ENCODE results near the gene FYB2.

The FYB2 gene

GRCh38 chr1:56819387-56819899, at the start of gene FYB2:
FYB2 (minus strand) TSS chr1:56819404; CDS start chr1:56819290, 114 bp downstream.
- no peak for DNase-seq

GRCh38 chr1:56868761-56869160, 49.6 kb upstream of the FYB2 start:
- no peak for DNase-seq

DNA sequence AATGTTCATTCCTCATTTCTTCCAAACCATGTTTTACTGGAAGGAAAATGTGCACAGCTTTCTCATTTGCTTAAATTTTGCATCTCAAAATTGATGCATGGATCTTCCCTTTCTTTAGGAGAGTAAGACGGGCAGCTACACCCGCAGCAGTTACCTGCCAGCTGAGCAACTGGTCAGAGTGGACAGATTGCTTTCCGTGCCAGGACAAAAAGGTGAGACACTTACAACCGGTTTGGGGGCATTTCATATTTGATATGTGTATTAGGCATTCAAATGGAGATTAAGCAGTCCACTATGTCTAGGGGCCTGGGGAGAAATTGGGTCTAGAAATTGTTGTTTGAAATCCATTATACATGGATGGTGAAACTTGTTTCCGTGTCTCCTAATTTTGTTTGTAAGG, 48.3 kb upstream of the FYB2 start:
- DNase-seq, result no peak

GRCh38 chr1:56866656-56867055, 47.5 kb upstream of the FYB2 start:
- DNase-seq, result no peak

DNA sequence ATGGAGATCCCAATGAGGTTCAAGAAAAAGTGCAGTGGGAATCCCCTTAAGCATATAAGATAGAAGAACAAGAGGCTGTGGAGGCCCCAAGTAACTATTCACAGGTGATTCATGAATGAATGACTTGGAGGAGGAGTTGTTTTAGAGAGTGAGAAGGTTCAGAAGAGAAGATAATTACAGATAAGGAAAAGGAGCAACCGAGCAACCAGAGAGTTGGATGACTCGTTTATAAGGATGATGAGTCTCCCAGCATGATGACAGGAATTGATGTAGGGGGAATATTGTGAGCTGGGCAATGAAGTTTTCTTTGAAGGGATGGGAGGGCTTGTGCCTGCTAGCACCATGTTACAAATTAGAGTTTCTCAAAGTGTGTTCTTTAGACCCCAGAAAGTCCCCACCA, 45.2 kb upstream of the FYB2 start:
- DNase-seq, result no peak

DNA sequence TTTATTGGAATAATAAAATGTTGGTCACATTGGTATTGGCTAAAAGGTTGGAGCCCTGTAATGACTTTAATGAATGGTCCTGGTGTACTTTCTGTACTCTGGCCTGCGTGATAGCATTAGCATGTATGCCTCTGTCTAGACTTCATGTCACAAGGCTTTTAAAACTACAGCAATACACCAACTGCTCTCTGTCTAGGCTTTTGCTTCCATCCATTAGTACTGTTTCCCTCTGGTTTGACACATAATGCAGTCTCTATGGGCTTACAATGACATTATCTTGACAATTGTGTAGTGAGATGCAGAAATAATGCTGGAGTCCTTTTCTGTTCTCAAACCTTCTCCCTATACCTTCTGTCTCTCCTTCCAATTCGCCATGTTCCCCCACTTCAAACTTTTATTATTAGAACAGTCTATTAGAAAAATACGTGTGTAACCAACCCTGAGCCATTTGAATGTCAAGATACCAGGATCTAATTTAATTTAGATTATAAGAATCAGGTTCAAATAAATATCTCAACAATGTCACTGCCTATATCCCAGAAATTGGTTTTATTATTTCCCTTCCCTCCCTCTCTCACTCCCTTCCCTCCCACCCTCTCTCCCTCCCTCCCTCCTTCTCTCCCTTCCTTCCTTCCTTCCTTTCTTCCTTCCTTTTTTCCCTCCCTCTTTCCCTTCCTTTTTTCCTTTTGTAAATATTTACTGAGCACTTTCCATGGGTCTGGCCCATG, 44.2 kb upstream of the FYB2 start:
- no peak for DNase-seq

- DNase-seq, result no peak
Measured at GRCh38 chr1:56859287-56859686, 40.1 kb upstream of the FYB2 start.

GRCh38 chr1:56856186-56856585, 37.0 kb upstream of the FYB2 start:
- no peak for DNase-seq

DNA sequence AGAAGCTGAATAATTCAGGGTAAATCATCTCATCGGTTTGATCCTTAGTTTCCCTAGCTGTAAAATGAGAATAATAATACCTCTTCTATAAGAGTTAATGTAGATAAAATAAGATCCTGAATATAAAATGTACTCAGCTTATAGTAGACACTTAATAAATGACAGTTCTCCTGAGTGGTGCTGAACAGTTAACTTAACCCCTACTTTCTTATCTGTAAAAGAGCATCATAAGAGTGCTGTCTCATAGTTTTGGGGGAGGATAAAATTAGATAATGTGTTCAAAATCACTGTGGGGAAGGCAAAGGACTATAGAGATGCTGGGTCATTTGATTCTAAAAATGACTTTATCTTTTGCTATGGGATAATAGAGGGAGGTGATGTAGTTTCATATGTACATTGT, 36.0 kb upstream of the FYB2 start:
- DNase-seq, result no peak

DNA sequence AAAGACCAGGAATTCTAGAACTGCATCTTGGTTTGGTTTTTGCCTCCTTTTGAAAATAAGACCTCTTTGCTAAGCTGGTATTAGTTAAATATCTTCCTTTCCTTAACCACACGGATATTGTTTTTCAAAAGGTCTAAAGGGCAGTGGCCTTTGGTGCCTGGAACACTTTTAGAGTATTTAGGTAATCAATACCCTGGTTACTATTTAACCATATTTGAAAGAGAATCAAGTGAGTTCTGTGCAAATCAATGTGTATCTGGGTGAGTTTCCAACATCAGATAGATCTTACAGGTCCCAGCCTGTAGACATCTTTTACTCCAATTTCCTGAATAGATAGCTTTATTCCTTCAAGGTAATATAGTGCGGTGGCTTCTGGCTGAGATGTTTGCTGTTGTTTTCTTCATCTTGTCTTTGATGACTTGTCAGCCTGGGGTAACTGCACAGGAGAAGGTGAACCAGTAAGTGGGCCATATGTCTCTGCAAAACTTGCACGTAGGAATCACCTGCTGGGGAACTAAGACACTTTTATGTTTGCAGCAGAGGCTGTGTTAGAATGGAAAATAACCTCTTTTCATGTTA, 35.4 kb upstream of the FYB2 start, which contains the start of gene C8A:
TSS of gene C8A (plus strand) at position 277 of the 579 bp plus-strand sequence. CDS start at position 382, 105 bp downstream.
- DNase-seq, result no peak

DNA sequence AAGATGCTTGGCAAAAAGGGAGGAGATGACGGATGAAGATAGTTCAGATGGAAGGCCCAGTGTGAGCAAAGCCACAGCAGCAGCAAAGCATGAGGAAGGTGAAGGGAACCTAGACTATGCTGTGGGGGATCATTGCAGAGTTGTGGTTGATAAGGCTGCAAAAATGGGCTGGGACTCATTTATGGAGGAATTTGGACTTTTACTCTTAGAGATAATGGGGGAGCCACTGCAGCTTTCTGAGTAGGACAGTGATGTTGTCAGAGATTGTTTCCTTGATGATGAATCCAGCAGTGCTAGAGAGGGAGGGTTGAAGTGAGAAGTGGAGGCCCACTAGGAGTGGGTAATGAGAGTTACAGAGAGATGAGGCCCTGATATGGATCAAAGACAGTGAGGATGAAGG, 33.3 kb upstream of the FYB2 start:
- no peak for DNase-seq

DNA sequence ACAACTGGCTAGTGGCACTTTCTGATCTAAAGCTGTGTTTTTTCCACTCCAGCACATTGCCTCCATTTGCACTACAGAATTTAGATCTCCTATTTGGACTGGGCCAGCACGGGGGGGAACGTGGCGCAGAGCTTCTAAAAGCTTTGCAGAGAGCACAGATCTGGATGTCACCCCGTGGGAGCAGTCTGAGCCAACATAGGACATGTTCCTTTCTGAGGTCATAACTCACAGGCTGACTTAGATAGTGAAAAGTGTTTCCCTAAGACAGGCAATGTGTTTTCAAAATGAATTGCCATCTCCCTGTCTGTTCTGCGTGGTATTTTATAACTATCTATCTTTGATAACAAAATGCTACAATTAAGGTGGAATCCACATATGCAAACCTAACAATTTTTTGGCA, 31.7 kb upstream of the FYB2 start:
- DNase-seq, result no peak

DNA sequence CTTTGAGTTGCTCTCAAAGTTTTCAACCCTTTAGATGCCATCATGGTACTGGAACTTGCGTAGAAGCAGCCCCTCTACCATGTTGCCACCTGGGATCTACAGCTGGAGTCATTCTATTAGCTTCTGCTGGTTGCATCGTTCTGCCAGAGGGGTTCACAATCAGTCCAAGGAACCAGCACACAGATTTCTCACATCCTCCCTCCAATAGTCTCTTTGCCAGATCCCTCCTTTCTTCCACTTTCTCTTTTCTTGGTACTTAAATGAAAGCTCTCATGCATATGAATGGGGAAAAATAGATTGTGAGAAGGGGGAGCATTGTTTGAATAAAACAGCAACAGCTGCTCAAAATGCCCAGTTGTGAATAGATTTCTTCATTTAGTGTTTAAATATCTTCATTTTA, 31.2 kb upstream of the FYB2 start:
- DNase-seq, result no peak

- no peak for DNase-seq
Measured at GRCh38 chr1:56849750-56850149, 30.5 kb upstream of the FYB2 start.

GRCh38 chr1:56845343-56845742, 26.1 kb upstream of the FYB2 start:
- no peak for DNase-seq

GRCh38 chr1:56844545-56845136, 25.4 kb upstream of the FYB2 start:
- no peak for DNase-seq

- no peak for DNase-seq
Measured at GRCh38 chr1:56843544-56843943, 24.3 kb upstream of the FYB2 start.

- DNase-seq, result no peak
Measured at GRCh38 chr1:56838759-56839158, 19.6 kb upstream of the FYB2 start.

GRCh38 chr1:56837244-56837939, 18.2 kb upstream of the FYB2 start:
- DNase-seq, result no peak

DNA sequence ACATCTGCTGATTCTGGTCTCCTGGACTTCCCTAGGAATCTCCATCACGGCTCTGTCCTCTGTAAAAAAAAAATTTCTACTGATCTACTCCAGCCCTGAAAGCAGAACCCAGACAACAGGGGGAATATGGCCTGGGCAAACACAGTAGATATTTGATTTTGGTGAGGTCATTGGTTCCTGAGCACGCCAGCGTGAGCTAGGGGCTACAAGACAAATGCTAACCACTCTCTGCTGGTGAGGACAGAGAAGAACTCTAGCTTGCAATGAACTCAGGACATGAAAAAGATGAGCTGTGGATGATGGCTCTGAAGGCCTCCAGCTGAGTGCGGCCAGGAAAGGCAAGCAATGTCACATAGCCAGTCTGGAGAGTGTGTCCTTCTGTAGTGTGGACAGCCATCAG, 17.2 kb upstream of the FYB2 start:
- DNase-seq, result no peak

DNA sequence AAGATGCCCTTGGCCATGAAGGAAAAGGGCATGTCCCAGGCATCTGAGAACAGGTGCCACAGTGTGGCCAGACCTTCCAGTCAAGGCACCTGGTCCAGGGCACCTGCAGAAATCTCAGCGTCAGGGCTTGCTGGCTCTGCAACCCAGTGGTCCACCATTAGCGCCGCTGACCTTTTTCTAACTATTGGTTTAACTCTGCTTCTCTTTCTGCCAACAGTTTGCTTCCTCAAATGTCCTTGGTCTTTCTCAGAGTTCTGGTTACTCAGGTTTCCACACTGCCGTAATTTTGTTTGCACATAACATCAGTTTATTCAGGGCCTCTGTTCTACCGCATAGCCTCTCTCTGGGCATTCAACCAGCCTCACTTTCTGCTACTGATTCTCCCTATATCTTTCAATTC, 16.5 kb upstream of the FYB2 start:
- no peak for DNase-seq

- DNase-seq, result no peak
Measured at GRCh38 chr1:56834137-56834900, 15.1 kb upstream of the FYB2 start.

DNA sequence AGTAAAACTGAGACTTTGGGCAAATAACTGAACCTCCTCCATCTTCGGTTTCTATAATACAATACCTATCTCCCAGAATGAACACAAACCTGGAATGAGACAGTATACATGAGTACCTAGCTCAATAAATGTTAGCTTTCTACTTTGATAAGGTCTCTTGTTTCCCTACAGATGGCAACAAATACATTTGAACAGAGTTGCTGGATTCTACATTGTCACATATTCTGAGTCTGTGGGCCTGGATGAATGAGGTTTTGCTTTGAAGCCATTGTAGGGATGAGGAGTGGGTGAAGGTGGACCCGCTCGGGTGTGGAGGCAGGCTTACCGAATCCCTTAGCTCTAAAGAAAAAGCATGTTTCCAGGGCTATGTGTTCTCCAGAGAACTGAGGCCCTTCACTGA, 13.9 kb upstream of the FYB2 start:
- no peak for DNase-seq

Measured in NCI-H1694 (cell line).